K562 (cell line): ENCODE measurements around the gene PIK3CA. TPM values are rescaled to one million over a fixed set of nuclear protein-coding genes. Genes with fewer than 3 reads are reported as not detected.

Experiments used
- ATF3 ChIP-seq, 2 experiments: fragments of 450-650 bp in 1 of 2; sonication (generic) in 1 of 2; formaldehyde crosslinking in 1 of 2; IDR thresholded peaks in 1 of 2; conservative IDR thresholded peaks in 1 of 2; 2 replicates each; pipeline versions ENCODE4 v1.6.1 to v1.8.1; 2016 to 2023; ENCODE audit warnings: mild to moderate bottlenecking in 2 of 2, moderate library complexity in 2 of 2, inconsistent platforms in 1 of 2, missing genetic modification reagents in 1 of 2
- CEBPG ChIP-seq, 3 experiments: fragments of 200-800 bp in 1 of 3; sonication (Bioruptor generic) in 1 of 3; sonication (generic) in 1 of 3; formaldehyde crosslinking in 1 of 3; IDR thresholded peaks in 2 of 3; conservative IDR thresholded peaks in 1 of 3; 2 replicates each; pipeline versions ENCODE4 v1.6.1 to v1.8.0; 2016 to 2022; ENCODE audit warnings: missing compliant biosample characterization in 2 of 3, missing genetic modification characterization in 2 of 3, mild to moderate bottlenecking in 1 of 3, missing genetic modification reagents in 1 of 3
- JUND ChIP-seq, 2 experiments: IDR thresholded peaks; 2 replicates in 1 of 2; 3 replicates in 1 of 2; pipeline ENCODE4 v1.6.1; 2011; ENCODE audit warnings: borderline replicate concordance in 2 of 2, low read depth in 2 of 2, low read length in 2 of 2, improper control_type of control experiment in 1 of 2, missing biosample characterization in 1 of 2, missing genetic modification characterization in 1 of 2, missing genetic modification reagents in 1 of 2
- KLF13 ChIP-seq: fragments of 450-650 bp; IDR thresholded peaks from 2 replicates; pipeline ENCODE4 v1.6.1; 2016; ENCODE audit warnings: missing genetic modification characterization, low read depth, mild to moderate bottlenecking, missing compliant biosample characterization, moderate library complexity, borderline replicate concordance
- MCM5 ChIP-seq: fragments of 450-650 bp; IDR thresholded peaks from 2 replicates; pipeline ENCODE4 v1.6.1; 2016; ENCODE audit warnings: low read depth
- NCOR1 ChIP-seq: fragments of 450-650 bp; IDR thresholded peaks from 2 replicates; pipeline ENCODE4 v1.6.1; 2016; ENCODE audit warnings: mild to moderate bottlenecking, moderate library complexity
- RFX1 ChIP-seq: fragments of 450-650 bp; IDR thresholded peaks from 2 replicates; pipeline ENCODE4 v1.6.1; 2016; ENCODE audit warnings: mild to moderate bottlenecking, moderate library complexity
- polyA plus RNA-seq, 8 experiments: library from polyadenylated mRNA; depleted of rRNA in 4 of 8; stranded (reverse) in 5 of 8; unstranded in 3 of 8; fragments of >200 nt; fragmentation: Nextera tagmentation in 2 of 8; fragmentation: Illumina TruSeq in 1 of 8; extraction: Ambion mirVana in 2 of 8; extraction: Trizol in 1 of 8; gene quantifications; 2 replicates each; pipeline versions ENCODE4 v1.2.1 to v1.2.3, GENCODE V29; 2011 to 2014; ENCODE audit warnings: inconsistent platforms in 1 of 8, missing spikeins in 1 of 8
- total RNA-seq, 7 experiments: library from RNA; depleted of rRNA in 6 of 7; stranded (reverse); fragments of >200 nt in 6 of 7; fragmentation: Illumina TruSeq in 2 of 7; extraction: Trizol in 2 of 7; gene quantifications; 2 replicates each; pipeline versions ENCODE4 v1.2.1 to v1.2.3, GENCODE V29; 2011 to 2021; ENCODE audit warnings: low replicate concordance in 1 of 7

The PIK3CA gene
- total and polyA plus RNA-seq, 9 of the 15 experiments (the other 6 are each of a cell fraction or from before 2014, with no cell fraction given), result 3.8 to 19.4 (median 10.8) TPM

DNA sequence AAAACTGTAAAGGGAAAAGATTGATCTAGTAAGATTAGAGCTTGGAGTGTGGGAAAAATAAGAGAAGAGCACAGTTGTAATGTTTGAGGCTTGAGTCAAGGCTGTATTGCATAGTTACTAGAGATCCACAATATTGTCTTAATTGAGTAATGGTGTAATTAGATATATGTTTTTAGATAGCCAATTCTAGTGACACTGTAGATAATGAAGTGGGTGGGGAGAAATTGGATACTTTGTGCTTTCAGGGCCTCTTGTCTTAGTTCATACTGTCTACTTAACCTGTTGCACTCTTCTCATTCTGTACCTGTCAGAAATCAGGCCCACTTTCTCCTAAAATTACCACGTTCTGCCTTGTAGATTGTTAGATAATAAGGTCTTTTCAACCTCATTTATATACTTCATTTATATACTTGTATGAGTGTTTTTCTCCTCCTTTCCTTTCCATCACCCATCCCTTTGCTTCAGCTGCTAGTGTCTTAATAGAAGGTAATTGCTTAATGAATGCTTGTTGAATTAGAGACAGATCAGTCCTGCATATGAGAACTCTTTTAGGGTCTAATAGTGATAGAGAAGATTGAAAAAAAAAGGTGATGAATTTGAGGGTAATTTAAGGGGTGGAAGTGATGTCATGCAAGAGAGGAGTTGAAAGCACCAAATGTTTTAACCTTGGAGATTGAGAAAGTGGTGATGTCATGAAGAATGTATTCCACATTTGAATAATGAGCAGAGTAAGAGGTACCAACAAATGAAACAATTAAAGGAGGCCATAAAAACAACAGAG, 32.0 kb downstream of the PIK3CA start (continued):
- TF ChIP-seq ATF3 (IDR thresholded peaks at IDR 0.05), result peak; percentile 82
- TF ChIP-seq ATF3 (CRISPR knock-in tag; conservative IDR thresholded peaks at IDR 0.05), result no peak
- TF ChIP-seq KLF13 (tag), result no peak
- no peak for TF ChIP-seq RFX1
- TF ChIP-seq CEBPG (CRISPR knock-in tag; IDR thresholded peaks at IDR 0.05), result no peak
- 0 out of 4 replicates have a peak, but pooled peaks of 1 of the 2 experiments have one; percentile 48 for TF ChIP-seq CEBPG (tag; conservative IDR thresholded peaks at IDR 0.05 in 1 of 2, IDR thresholded peaks at IDR 0.05 in 1 of 2)
- TF ChIP-seq JUND (IDR thresholded peaks at IDR 0.05; ENCODE audit: borderline replicate concordance, low read depth, low read length), result peak; percentile 23; the same call in 1 of the 2 replicates
- TF ChIP-seq JUND (tag; IDR thresholded peaks at IDR 0.05; ENCODE audit: borderline replicate concordance, low read depth, low read length), result peak; percentile 37; the same call in 1 of the 3 replicates
- TF ChIP-seq NCOR1, result no peak
- TF ChIP-seq MCM5, result no peak
